Stimulated activated CD8-positive, alpha-beta memory T cell treated with anti-CD3 and anti-CD28 coated beads, Interleukin-2, amount 100 ng/mL, for 48 hours (primary cell): ENCODE measurements around the gene HIVEP3.
"Not testable (repeated sequence)": the region's sequence is repeated elsewhere in the genome, so short reads cannot be mapped to it uniquely, and the experiment has no call there.

ENCODE experiments used
- DNase-seq, 2 donors: peaks; one replicate each; pipeline ENCODE4 v3.0.0-alpha.2; 2020; ENCODE audit warnings: low read depth in 2 of 2

HIVEP3 gene

DNA sequence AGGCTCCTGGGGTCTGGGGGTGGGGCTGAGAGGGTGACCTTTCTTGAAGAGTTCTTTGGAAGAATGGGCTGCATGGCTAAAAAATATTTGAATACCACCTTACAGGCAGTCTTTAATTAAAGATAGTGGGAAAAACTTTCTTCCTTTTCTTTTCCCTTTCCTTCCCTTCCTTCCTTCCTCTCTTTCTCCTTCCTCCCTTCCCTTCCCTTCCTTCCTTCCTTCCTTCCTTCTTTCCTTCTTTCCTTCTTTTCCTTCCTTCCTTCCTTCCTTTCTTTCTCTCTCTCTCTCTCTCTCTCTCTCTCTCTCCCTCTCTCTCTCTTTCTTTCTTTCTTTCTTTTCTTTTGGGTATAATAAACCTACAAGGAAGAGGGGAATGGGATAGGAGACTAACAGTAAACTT lies 356.4 kb downstream of the HIVEP3 start:
- DNase-seq, result no peak

- DNase-seq, result no peak
Observed at GRCh38 chr1:41560931-41561330, 357.8 kb downstream of the HIVEP3 start.

DNA sequence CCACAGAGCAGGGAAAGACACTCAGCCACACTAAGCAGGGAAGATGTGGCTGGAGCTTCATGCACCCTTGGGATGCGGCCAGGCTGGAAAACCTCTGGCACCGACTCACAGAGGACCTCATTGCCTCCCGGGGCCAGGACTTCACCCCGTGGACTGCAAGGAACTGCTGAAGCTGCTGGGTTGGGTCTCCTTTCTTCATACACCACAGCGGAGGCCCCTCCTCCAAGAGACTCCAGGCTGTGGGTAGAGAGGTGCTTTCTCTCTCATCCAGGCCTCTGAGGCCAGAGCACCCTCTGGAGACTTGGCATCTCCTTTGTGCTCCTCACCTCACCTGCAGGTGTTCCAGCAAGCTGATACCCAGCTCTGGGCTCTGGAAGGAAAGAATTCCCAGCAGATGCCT lies 358.2 kb downstream of the HIVEP3 start:
- DNase-seq, result no peak

GRCh38 chr1:41559331-41559730 lies 359.4 kb downstream of the HIVEP3 start:
- DNase-seq, result no peak

- no peak for DNase-seq
Observed at GRCh38 chr1:41558761-41559171, 360.0 kb downstream of the HIVEP3 start.

GRCh38 chr1:41557751-41558455 lies 360.8 kb downstream of the HIVEP3 start:
- DNase-seq, result no peak

- not testable (repeated sequence) for DNase-seq
Observed at GRCh38 chr1:41554746-41555145, 364.0 kb downstream of the HIVEP3 start.

DNA sequence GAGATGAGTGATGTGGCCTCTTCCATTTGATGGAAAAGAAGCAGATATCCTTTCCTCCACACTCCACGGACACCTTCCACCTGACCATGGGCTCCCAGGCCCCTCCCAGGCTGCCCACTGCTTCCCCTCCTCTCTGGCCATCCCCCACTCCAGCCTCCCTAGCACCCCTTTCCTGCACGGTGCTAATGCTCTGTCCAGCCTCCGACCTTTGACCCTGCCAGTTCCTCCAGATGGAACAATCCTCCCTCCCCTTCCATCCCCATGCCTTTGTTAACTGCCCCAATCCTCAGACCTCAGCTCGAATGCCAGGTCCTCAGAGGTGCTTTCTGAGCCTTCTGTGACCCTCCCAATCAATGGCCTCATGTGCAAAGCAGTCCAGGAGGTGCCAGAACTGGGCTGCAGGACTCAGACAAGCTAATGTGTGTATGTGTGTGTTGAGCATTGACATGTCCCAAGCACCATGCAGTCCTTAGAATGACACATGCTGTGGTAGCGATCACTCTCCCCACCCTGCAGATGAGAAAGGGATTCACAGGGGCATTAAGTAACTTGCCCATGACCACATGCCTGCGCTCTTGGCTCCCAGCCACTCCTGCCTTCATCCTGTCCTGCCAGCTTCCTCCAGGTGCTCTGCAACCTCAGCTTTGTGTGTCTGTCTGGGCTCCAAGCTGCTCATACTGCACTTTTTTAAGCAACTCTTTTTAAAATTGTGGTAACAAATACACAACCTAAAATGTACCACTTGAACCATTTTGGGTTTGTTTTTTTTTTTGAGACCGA lies 370.8 kb downstream of the HIVEP3 start:
- no peak for DNase-seq

GRCh38 chr1:41547336-41547735 lies 371.4 kb downstream of the HIVEP3 start:
- DNase-seq, result no peak

DNA sequence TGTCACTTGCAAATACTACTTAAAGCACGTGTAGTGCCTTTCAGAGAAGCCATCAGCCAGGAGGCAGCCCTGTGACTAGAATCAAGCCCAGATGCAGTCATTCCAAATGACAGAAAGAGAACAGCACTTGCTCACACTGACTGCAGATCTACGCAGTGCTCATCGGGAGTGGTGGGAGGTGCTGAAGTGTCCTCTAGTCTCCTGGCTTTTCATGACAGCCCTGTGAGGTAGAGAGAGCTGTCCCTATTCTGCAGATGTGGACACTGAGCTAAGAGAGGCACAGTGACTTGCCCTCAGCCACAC lies 371.9 kb downstream of the HIVEP3 start:
- DNase-seq, result no peak

- DNase-seq, result no peak
Observed at GRCh38 chr1:41545996-41546832, 372.5 kb downstream of the HIVEP3 start.

- DNase-seq, result no peak
Observed at GRCh38 chr1:41542196-41542930, 376.4 kb downstream of the HIVEP3 start.

DNA sequence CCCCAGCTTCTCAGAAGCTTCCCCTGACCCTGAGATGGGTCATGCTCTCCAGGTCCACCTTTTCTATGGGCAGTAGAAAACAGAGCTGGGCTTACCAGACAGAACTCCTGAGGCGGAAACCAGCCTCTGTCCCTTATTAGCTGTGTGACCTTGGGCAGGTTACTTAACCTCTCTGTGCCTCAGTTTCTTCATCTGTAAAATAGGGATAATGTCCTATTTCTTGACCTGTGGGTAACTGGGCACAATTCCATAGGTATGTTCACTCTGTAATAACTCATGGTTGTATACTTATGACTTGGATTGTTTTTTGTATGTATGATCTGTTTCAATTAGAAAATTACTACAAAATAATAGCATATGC lies 377.1 kb downstream of the HIVEP3 start:
- no peak for DNase-seq

DNA sequence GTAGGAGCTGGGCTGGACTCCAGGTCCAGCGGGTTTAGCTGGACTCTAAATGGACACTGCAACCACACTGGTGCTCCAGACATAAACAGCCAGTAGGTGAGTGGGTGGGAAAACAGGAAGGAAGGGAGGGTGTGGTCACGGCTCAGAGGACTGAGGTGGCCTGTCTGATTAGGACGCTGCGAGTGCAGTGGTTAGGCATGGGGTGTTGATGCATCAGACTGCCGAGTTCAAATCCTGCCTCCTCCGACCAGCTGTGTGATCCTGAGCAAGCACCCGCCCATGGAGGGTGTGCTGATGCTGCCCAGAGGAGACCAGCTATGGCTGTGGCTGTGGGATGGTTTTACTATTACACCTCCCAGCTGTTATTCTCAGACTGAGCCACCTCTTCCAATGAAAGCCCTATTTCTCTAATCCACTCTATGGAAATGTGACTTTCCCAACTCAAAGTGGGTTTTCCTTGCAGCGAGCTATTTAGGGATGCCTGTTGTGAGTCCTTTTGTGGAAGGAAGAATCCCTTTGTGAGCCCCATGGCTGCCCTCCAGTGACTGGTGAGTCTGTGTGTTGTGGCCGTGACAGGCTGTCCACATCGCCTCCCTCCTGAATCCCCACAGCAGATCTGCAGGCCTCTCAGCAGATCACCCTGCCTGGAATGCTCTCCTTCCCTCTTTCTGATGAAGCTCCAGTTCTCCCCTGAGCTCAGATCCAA lies 377.7 kb downstream of the HIVEP3 start:
- DNase-seq, result no peak

GRCh38 chr1:41539999-41540398 lies 378.7 kb downstream of the HIVEP3 start:
- no peak for DNase-seq

GRCh38 chr1:41539418-41539805 lies 379.3 kb downstream of the HIVEP3 start:
- DNase-seq, result no peak

GRCh38 chr1:41538741-41539417 lies 379.8 kb downstream of the HIVEP3 start:
- no peak for DNase-seq

DNA sequence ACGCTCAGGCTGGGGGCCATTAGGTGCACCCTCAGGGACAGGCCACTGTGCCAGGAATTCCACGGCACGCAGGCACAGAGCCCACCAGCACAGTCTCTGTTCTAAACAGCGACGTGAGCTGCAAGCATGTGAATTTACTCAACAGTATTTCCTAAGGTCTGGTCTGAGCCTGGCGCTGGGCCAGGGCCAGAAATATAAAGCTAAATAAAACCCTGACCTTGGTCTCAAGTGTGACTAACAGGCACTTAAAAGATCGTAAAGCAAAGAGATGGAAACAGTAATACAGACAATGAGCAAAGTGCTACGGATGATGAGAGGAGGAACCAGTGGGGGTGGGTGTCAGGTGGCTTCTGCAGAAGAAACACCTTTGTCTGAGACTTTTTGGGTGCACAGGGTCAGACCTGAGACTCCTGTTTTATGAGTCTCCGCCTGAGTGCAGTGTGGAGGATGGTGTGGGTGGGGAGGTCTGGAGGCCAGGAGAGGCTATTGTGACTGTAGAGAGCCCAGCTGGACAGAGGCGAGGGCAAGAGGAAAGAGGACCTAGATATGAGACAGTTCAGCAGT lies 380.9 kb downstream of the HIVEP3 start:
- DNase-seq, result no peak

- no peak for DNase-seq
Observed at GRCh38 chr1:41537251-41537650, 381.5 kb downstream of the HIVEP3 start.

- DNase-seq, result no peak
Observed at GRCh38 chr1:41536361-41536802, 382.3 kb downstream of the HIVEP3 start.
